ENCODE results near the gene HEBP1.

HEBP1 gene

DNA sequence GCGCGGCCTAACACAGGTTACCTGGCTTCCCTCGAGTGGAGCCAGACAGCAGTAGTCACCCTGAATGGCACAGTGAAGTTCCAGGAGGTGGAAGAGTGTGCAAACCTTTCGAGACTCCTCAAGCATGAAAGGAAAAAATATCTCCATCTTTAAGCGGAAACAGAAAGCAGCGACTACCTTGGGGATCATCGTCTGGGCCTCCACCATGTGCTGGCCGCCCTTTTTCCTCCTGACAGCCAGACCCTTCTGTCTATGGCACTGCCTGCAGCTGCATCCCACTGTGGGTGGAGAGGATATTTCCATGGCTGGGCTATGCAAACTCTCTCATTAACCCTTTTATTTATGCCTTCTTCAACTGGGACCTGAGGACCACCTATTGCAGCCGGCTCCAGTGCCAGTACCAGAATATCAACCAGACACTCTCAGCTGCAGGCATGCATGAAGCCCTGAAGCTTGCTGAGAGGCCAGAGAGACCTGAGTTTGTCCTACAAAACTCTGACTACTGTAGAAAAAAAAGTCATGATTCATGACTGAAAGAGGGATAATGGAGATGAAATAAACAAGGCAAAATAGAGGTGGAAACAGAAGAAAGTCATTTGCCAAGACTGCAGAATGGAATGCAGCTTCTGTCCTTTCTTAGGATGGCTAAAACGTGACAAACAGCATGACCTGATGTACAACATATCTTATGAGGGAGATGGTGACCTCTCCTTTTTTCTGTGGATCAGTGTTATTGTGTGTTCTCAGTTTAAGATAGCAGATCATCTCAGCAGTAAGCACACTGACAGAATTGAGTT is 2.4 kb upstream of the HEBP1 start:
- Mint-ChIP-seq H3K4me1 (ENCODE audit: low read depth) (peaks cover 17% of the 10 kb centered on the region), H3K27ac (peak overlapping the region; percentile 47), H3K9me3 (no peaks in the 10 kb centered on the region), H3K4me3 (peak overlapping the region; percentile 84), H3K27me3 (ENCODE audit: low read depth) (peaks cover 43% of the 10 kb centered on the region), H3K36me3 (ENCODE audit: low read depth) (no peaks in the 10 kb centered on the region)

DNA sequence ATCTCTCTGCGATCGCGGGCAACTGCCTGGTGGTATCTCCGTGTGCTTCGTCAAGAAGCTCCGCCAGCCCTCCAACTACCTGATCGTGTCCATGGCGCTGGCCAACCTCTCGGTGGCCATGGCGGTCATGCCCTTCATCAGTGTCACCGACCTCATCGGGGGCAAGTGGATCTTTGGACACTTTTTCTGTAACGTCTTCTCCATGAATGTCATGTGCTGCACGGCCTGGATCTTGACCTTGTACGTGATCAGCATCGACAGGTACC is 1.6 kb upstream of the HEBP1 start:
- Mint-ChIP-seq H3K9me3 (no peaks in the 10 kb centered on the region), H3K36me3 (ENCODE audit: low read depth) (no peaks in the 10 kb centered on the region), H3K4me3 (peak overlapping the region; percentile 84), H3K4me1 (ENCODE audit: low read depth) (peaks cover 23% of the 10 kb centered on the region), H3K27ac (peak overlapping the region; percentile 47), H3K27me3 (ENCODE audit: low read depth) (peaks cover 43% of the 10 kb centered on the region)

DNA sequence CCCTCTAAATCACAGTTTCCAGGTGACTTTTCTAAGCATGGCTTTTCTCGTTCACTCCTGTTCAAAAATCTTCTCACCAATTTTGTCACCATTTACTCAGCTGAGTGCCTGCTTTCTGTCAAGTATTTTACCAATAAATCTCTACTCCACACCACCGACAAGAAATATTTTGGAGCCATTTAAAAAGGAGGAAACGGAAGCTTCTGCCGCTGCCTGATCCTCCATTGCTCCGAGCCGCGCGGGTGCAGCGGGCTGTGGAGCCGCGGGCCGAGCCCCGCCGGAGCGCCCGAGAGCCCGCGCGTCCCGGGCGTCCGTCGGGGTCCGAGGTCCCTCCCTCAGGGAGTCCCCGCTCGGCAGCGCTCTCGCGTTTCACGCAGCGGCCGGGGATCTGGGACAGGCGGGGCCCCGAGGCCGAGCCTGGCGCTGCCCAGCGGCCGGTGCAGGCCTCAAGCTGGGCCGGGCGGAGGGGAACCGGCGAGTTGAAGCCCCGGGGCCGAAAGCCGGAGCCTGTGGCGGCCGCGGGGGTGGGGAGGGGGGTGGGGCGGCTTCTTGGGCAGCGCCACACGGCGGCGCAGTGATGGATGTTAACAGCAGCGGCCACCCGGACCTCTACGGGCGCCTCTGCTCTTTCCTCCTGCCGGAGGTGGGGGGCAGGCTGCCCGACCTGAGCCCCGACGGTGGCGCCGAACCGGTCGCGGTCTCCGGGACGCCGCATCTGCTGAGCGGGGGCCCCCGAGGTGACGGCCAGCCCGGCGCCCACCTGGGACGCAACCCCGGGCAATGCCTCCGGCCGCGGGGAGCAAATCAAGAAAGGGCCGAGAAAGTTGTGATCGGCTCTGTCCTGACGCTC is 1.1 kb upstream of the HEBP1 start:
- Mint-ChIP-seq H3K27ac (peak overlapping the region; percentile 81), H3K4me1 (ENCODE audit: low read depth) (peaks cover 23% of the 10 kb centered on the region), H3K27me3 (ENCODE audit: low read depth) (peaks cover 43% of the 10 kb centered on the region), H3K36me3 (ENCODE audit: low read depth) (no peaks in the 10 kb centered on the region), H3K9me3 (no peaks in the 10 kb centered on the region), H3K4me3 (peak overlapping the region; percentile 88)

DNA sequence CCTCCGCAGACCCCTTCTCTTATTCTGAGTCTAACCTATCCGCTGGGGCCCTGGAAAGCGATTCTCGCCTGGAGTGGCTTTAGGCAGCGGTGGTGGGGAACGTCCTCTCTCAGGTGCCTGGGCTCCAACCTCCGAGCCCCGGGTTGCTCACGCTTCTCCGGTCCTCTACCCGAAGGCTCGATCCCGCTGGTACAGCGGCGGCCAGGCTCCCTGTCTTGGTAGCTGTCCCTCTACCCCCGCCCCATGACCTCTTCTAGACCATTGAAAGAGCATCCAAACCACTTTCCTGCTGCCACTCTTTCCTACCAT is 505 bp upstream of the HEBP1 start:
- Mint-ChIP-seq H3K4me1 (ENCODE audit: low read depth) (peaks cover 23% of the 10 kb centered on the region), H3K4me3 (peak overlapping the region; percentile 88), H3K9me3 (no peaks in the 10 kb centered on the region), H3K27ac (peak overlapping the region; percentile 81), H3K36me3 (ENCODE audit: low read depth) (no peaks in the 10 kb centered on the region), H3K27me3 (ENCODE audit: low read depth) (peaks cover 38% of the 10 kb centered on the region)

DNA sequence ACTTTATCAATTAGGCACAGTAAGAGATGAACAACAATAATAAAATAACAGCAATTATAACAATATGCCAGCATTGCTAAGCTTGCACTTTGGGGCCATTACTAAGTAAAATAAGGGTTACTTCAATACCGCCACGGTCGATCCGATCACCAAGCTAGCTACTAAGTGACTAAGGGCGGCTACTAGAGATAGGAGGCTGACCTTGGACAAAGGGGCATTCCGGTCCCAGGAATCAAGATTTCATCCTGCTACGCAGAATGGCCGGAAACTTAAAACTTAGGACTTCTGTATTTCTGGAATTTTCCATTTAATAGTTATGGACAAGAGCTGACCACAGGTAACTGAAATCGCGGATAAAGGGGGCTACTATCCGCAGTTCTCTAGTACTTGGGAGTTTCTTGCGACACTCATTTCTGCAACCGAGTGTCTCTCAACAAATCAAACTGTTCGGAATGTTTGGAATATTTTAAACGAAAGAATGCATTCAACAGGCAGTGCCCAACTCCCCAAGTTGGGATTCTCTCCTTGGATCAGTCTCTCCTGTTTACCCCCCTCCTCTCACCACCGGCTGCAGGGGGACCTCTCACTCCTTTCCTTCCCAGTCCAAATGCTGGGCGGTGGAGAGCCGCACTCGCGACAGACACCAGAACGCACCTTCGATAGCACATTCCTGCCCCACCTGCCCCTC is 650 bp downstream of the HEBP1 start:
- Mint-ChIP-seq H3K4me1 (ENCODE audit: low read depth) (peaks cover 23% of the 10 kb centered on the region), H3K9me3 (no peaks in the 10 kb centered on the region), H3K4me3 (peak overlapping the region; percentile 88), H3K27me3 (ENCODE audit: low read depth) (peaks cover 26% of the 10 kb centered on the region), H3K36me3 (ENCODE audit: low read depth) (no peaks in the 10 kb centered on the region), H3K27ac (peak overlapping the region; percentile 69)

DNA sequence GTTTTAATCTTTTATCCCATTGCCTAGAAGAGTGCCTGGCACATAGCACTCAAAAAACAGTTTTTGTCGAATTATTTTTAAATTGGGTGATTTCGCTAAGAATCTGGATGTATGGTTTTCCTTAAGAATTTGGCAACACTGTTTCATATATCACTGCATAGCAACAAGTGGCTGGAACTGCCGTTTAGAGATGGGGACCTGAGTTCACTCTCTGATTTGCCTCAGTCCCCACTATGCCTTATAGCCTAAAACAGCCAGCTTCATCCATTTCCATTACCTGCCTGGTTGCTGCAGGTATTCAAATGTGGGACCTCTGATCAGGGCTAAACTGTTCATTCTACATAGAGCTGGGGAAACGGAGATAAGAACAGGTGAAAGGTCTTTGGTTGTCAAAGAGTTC is 1.8 kb downstream of the HEBP1 start:
- no peaks in the 10 kb centered on the region for H3K9me3 Mint-ChIP-seq
- H3K4me3 Mint-ChIP-seq: no peak overlapping the region
- H3K4me1 Mint-ChIP-seq (ENCODE audit: low read depth): peaks cover 23% of the 10 kb centered on the region
- no peak overlapping the region for H3K27ac Mint-ChIP-seq
- H3K36me3 Mint-ChIP-seq (ENCODE audit: low read depth): no peaks in the 10 kb centered on the region
- peaks cover 17% of the 10 kb centered on the region for H3K27me3 Mint-ChIP-seq (ENCODE audit: low read depth)

DNA sequence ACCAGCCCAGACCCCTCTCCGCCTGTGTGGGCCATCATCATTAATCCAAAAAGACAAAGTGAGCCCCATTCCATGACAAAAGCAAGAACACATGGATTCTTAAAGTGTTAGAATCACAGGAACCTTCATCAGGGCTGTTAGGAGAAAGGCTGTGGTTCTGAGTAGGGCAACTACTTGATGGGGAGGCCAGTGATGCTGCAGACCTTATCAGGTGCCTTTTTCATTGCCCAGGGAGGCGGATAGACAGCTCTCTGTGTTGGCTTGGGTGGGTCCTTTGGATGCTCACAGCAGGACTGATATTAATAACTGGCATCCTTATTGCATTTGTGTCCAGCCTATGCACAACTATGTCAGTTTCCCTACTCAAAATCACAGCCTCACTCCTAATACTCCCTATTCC is 2.3 kb downstream of the HEBP1 start:
- Mint-ChIP-seq H3K4me3 (no peak overlapping the region), H3K36me3 (ENCODE audit: low read depth) (no peaks in the 10 kb centered on the region), H3K4me1 (ENCODE audit: low read depth) (peaks cover 27% of the 10 kb centered on the region), H3K9me3 (no peaks in the 10 kb centered on the region), H3K27ac (no peak overlapping the region), H3K27me3 (ENCODE audit: low read depth) (peaks cover 12% of the 10 kb centered on the region)

DNA sequence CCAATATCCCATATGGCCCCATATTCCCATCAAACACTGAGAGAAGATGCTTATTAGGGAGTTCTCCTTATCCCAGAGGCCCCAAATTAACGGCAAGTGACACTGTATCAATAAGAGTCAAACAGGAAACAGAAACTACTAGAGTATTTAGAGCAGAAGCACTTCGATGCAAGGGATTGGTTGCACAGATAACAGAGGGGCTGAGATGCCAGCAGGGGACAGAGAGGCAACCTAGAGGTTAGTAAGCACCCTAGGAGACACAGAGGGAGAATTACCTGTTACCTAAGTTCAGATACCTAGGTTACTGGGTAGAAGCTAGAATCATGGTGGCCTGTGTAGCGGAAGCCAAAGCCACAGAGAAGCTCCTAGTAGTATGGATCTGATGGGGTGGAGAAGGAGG is 2.9 kb downstream of the HEBP1 start:
- Mint-ChIP-seq H3K27ac (no peak overlapping the region), H3K4me3 (no peak overlapping the region), H3K4me1 (ENCODE audit: low read depth) (peaks cover 28% of the 10 kb centered on the region), H3K27me3 (ENCODE audit: low read depth) (peaks cover 6% of the 10 kb centered on the region), H3K9me3 (no peaks in the 10 kb centered on the region), H3K36me3 (ENCODE audit: low read depth) (no peaks in the 10 kb centered on the region)

DNA sequence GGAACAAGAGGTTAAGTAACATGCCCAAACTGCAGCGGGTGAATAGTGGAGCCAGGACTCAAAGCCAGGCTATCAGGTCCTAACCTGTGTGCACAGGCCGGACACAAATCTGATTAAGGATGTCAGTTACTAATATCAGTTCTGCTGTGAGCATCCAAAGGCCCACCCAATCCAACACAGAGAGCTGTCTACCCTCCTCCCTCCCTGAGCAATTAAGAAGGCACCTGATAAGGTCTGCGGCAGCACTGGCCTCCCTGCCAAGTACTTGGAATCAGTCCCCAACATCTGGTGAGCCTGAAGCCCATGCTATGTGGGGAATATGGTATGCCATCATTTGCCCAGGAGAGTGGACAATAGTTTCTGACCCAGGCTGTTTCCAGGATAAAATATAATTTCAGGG is 3.9 kb downstream of the HEBP1 start:
- Mint-ChIP-seq H3K4me1 (ENCODE audit: low read depth) (peaks cover 25% of the 10 kb centered on the region), H3K4me3 (no peak overlapping the region)

DNA sequence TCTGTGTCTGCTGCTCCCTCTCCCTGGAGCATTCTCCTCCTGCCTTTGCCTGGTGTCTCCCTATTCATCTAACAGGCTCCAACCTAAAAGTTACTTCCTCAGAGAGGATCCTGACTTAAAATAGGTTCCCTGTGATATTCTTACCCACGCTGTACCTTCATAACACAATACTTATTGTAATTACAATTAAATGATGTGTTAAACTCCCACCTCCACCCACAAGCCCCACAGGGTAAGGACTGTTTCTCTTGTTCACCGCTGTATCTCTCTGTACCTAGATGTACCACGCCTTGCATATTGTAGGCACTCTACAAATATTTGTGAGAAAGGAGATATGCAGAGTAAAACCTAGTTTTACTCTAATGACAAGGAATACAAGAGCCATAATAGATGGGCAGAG is 5.0 kb downstream of the HEBP1 start:
- Mint-ChIP-seq H3K4me3 (no peak overlapping the region), H3K36me3 (ENCODE audit: low read depth) (no peaks in the 10 kb centered on the region), H3K4me1 (ENCODE audit: low read depth) (peaks cover 21% of the 10 kb centered on the region), H3K9me3 (no peaks in the 10 kb centered on the region), H3K27ac (no peak overlapping the region), H3K27me3 (ENCODE audit: low read depth) (no peaks in the 10 kb centered on the region)

More for the DNA sequence above, 3.9 kb downstream of the HEBP1 start:
- Mint-ChIP-seq H3K36me3 (ENCODE audit: low read depth) (no peaks in the 10 kb centered on the region), H3K27ac (no peak overlapping the region), H3K27me3 (ENCODE audit: low read depth) (no peaks in the 10 kb centered on the region), H3K9me3 (no peaks in the 10 kb centered on the region)

DNA sequence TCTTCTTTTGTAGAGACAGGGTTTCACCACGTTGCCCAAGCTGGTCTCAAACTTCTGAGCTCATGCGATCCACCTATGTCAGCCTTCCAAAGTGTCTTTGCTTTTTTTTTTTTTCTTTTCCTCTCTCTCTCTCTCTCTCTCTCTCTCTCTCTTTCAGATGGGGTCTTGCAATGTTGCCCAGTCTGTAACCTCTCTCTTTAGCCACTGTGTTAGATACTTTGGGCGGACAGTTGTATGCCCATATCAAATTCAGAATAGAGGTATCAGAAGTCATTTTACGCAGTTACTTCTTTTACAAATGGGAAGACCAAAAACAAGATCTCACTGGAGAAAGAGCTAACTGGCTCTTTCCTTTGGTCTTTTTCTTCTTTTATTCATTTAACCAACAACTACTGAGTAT is 6.7 kb downstream of the HEBP1 start:
- peaks cover 15% of the 10 kb centered on the region for H3K4me1 Mint-ChIP-seq (ENCODE audit: low read depth)
- H3K36me3 Mint-ChIP-seq (ENCODE audit: low read depth): no peaks in the 10 kb centered on the region
- peak overlapping the region; percentile 6 for H3K4me3 Mint-ChIP-seq
- no peak overlapping the region for H3K27ac Mint-ChIP-seq
- H3K9me3 Mint-ChIP-seq: no peaks in the 10 kb centered on the region
- no peaks in the 10 kb centered on the region for H3K27me3 Mint-ChIP-seq (ENCODE audit: low read depth)

DNA sequence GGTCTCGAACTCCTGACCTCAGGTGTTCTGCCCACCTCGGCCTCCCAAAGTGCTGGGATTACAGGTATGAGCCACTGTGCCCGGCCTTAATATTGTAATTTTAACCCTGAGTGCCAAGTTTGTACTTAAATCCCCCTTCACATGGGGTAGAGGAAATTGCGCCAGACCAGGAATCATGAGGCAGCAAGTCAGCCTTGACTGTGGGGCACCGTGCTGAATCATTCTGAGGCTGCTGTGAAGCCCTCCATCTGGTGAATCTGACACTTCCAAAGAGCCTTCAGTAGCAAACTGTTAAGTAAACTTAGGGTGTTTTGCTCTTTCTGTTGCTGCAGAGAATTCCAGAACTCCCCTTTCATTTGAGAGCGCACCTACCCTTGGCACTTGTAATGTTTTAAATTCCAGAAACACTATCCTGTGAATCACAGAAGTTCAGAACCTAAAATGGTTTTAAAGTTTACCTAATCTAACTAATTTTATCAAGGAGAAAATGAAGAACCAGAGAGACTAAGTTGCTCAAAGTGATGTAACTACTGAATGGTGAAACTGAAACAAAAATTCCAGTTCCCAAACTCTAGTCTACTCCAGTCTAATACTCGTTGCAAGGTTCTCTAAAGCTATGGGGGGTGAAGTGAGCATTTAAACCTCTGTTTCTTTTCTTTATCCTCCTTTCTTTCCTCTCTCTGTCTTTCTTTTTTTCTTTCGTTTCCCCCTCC is 7.5 kb downstream of the HEBP1 start:
- no peaks in the 10 kb centered on the region for H3K9me3 Mint-ChIP-seq
- H3K36me3 Mint-ChIP-seq (ENCODE audit: low read depth): no peaks in the 10 kb centered on the region
- H3K27me3 Mint-ChIP-seq (ENCODE audit: low read depth): no peaks in the 10 kb centered on the region
- H3K4me3 Mint-ChIP-seq: peak overlapping the region; percentile 28
- no peak overlapping the region for H3K27ac Mint-ChIP-seq
- H3K4me1 Mint-ChIP-seq (ENCODE audit: low read depth): peaks cover 14% of the 10 kb centered on the region

DNA sequence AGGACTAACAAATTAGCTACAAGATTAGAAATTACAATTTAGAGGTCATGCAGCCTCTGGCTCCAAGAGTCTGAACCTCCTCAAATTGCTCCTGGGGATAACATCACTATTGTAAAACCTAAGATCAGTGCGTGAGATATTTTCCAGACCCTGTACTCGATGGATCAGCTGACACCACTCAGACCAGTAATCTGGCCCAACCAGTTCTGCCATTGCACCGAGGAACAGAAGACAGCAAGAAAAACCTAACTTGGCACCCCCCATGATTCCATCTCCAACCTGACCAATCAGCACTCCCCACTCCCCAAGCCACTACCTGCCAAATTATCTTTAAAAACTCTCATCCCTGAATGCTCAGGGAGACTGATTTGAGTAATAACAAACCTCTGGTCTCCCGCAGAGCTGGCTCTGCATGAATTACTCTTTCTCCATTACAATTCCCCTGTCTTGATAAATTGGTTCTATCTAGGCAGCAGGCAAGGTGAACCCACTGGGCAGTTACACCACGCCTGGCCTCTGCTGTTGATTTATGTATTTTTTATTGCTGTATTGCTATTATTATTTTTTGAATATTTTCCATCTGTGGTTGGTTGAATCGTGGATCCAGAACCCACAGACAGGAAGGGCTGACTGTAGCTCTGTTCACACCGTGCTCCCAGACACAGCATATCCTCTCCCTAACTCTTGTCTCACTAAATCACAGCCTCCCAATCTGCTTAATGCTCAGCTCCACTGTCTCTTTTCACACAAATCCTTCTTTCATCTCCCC is 9.2 kb downstream of the HEBP1 start:
- no peak overlapping the region for H3K27ac Mint-ChIP-seq
- H3K9me3 Mint-ChIP-seq: no peaks in the 10 kb centered on the region
- peaks cover 8% of the 10 kb centered on the region for H3K4me1 Mint-ChIP-seq (ENCODE audit: low read depth)
- H3K4me3 Mint-ChIP-seq: no peak overlapping the region
- no peaks in the 10 kb centered on the region for H3K36me3 Mint-ChIP-seq (ENCODE audit: low read depth)
- no peaks in the 10 kb centered on the region for H3K27me3 Mint-ChIP-seq (ENCODE audit: low read depth)

DNA sequence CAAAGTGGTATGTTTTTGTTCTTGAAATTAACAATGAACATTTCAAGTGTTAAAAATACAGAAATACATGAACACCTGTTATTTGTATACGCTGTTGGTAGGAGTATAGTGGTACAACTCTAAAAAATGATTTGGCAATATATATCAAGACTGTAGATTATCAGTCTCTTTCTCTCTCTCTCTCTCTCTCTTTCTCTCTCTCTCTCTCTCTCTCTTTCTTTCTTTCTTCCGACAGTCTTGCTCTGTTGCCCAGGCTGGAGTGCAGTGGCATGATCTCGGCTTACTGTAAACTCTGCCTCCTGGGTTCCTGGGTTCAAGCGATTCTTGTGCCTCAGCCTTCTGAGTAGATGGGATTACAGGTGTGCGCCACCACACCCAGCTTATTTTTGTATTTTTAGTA is 12.6 kb downstream of the HEBP1 start:
- Mint-ChIP-seq H3K27me3 (ENCODE audit: low read depth) (no peaks in the 10 kb centered on the region), H3K27ac (no peak overlapping the region), H3K4me3 (no peak overlapping the region), H3K36me3 (ENCODE audit: low read depth) (no peaks in the 10 kb centered on the region), H3K4me1 (ENCODE audit: low read depth) (peaks cover 4% of the 10 kb centered on the region), H3K9me3 (no peaks in the 10 kb centered on the region)

Data from T-helper 1 cell treated with Interleukin-12 subunit alpha and Interleukin-12 subunit beta and Interleukin-4 antibody, amounts not matched to agents 30 μg/mL and 1 μg/mL, for 36 hours (primary cell).